ENCODE measurements around the gene MDM4.
"Not testable (repeated sequence)": the region's sequence is repeated elsewhere in the genome, so short reads cannot be mapped to it uniquely, and the experiment has no call there.

MDM4 gene

DNA sequence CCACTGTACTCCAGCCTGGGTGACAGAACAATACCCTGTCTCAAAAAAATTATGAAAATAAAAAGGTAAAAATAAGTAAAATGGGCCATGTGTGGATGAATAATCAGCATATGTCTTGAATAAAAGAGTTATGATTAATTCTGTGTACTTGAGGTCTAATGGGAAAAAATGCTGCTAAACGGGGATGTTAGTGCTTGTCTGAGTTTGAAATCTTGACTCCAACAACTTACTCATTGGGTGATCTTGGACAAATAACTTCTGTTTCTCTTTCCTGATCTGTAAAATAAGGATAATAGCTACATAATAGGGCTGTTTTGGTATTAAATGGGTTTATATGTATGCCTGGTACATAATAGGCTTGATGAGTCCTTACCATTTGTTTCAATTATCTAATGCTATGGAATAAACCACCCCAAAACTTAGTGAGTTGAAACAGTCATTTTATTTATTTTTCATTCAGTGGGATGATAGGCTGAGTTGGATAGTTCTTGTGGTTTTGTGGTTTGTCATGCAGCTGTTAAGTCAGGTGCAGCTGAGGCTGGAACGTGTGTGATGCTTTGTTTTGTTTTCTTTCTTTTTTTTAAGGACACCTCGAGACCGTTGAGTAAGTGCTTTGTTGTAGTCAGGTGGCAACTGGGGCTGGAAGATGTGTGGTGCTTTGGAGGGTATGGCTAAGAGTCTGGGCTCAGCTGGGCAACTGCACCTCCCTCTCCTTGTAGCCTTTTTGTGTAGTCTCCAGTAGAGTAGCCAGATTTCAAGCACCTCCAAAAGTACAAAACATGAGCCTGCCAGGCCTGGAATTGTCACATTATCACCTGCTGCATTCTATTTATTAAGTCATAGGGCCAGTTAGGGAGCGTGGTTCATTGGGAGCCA is 4.9 kb downstream of the MDM4 start:
- peak; percentile 30 to 32 for DNase-seq

DNA sequence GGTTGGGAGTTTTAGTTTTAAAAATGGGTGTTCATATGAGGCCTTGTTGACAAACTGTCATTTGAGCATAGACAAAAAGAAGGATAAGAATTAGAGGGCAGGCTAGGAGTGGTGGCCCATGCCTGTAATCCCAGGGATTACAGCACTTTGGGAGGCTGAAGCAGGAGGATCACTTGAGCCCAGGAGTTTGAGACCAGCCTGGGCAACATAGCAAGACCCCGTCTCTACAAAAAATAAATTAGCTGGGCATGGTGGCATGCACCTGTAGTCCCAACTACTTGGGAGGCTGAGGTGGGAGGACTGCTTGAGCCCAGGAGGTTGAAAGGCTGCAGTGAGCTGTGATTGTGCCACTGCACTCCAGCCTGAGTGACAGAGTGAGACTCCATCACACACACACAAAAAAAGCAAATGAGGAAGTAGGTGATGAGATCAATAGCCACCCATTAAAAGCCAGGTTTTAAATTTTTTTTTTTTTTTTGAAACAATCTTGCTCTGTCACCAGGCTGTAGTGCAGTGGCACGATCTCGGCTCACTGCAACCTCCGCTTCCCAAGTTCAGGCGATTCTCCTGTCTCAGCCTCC is 5.8 kb downstream of the MDM4 start:
- peak; percentile 5 to 20 for DNase-seq

DNA sequence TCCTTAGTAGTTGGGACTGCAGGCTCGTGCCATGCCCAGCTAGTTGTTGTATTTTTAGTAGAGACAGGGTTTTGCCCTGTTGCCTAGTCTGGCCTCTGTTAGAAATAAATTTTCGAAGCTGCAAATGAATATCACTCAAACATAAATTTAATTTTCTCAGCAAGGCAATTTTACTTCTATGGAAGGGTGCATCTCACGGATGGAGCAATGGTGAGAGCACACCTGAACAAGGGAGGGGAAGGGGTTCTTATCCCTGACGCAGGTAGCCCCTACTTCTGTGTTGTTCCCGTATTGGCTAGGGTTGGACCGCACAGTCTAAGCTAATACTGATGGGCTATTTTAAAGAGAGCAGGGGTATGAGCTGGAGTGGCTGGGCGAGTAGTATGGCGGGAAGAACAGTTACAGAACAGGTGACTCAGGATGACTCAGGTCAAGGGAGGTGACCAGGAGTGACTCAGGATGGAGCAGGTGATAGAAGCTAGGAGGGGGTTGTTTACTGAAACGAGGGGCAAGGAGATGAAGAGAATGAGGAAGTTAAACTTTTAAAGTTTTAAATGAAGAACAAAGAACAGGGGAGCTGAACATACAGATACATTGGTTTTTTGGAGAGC is 7.5 kb downstream of the MDM4 start:
- DNase-seq: peak; percentile 31 to 34

DNA sequence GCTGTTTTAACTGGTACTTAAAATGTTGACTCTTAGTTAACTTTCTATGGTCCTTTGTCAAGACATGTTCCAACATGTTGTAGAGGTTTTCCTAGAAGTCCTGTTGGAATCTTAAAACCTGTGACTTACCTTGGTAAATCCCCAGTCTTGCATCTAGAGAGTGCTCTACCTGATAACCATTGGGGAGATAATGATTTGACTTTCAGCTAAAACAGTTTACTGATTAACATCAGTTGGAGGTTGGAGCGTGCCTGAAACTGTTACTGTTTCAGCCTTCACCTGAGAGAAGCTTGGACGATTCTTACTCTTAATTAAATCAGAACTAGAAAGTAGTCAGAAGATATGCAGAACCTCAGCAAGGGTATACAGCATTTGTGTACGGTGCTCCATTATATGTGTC is 8.8 kb downstream of the MDM4 start:
- no peak for DNase-seq

DNA sequence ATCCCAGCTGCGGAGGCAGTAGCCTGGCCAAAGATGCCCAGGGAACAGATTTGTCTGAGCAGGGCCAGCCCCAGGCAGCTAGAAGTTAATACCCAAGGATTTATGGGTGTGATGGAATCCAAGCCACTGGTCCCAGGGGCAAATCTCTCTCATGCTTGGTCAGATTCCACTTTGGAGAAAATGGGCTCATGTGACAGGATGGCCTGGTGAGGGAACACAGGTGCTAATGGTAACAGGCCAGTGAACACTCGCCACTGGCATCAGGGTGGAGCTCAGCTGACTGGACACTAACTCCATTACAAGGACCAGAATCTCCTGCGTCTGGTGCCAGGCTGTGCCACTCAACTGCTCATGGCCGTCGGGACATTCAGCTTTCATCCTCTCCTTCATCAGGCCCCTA is 12.0 kb downstream of the MDM4 start:
- no peak for DNase-seq

DNA sequence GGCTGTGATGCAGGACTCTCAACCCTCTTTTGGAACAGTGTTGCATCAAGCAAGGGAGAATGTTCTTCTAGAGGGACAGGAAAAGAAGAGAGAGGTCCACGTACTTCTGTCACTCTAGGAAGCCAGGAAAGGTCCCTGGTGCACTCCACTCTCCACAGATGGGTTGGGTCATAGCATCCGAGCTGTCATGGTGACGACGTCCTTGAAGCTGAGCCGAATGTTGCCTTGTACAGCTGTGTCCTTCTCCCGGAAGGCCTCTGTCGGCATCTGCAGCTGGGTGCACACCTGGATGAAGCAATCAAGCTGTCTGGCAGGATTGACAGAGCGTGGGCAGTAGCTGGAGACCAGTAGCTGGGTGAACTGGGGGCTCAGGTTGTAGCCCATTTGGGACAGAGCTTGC is 12.5 kb downstream of the MDM4 start:
- no peak for DNase-seq

DNA sequence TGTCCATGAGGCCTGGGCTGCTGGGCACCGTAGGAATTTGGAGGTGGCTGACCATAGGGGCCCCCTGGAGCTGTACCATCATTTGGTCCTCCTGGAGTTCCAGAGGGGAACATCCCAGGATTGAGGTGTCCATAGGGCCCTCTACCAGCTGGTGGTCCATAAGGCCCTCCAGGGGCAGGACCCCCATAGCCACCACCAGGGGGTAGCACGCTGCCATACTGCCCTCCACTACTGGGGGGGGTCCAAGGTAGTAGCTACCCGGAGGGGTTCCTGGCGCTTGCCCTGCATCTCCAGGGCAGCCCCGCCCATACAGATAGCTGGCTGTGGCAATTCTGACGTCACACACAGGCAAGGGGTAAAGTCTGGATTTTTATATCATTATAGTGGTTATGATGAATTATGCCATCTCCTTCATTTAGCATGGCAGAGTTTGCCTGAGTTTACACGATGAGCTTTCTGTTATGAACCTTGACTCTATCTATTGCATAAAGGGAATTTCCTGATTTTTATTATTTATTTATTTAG is 13.2 kb downstream of the MDM4 start:
- DNase-seq: no peak

DNA sequence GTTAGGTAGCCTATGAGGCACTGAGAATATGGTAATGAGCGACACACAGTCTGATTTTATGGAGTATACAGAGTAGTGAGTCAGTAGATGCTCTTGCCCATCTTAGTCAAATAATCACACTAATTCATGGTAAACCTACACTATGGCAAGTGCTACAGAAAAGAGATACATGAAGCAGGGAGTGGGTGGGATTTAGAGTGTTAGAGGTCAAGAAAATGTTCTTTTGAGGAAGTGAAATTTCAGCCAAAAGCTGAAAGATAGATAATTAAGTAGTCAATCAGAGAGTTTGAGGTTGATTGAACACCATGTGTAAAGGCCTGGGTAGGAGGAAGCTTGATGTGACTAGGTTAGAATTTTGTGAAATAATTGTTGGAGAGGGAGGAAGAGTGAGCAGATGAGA is 14.7 kb downstream of the MDM4 start:
- no peak for DNase-seq

DNA sequence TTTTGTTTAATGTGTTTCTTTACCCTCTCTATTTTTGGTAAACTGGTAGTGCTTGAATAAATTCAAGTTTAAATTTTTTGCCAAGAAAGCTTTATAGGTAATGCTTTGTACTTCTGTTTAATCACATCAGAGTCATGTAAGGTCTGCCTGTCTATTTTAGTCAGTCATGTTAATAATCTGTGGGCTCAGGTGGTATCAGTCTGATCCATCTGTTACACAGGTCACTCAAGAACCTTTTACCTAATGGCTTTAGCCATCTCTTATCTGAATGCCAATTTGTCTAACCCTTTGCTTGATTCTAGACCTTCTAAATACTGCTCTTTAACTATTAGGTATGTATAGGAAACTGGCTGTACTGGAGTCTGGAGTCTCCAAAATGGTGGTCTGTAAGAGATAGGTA is 16.6 kb downstream of the MDM4 start:
- DNase-seq: no peak

DNA sequence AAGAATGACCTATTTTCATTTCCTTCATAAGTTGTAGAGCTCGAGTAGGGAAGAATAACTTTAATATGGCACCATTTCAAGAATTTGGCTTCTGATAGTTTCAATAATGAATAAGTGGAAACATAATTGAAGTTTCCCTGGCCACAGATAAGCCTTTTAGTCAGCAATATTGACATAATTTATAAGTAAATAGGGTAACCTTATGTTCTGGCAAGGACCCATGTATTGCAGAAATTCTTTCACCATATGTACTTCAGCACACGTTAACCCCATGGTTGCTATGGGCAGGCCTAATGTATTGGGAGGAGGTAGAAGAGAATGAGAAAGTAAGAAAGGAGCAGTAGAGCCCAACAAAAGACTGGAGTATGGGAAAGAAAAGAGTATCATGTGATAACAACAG is 25.4 kb downstream of the MDM4 start:
- DNase-seq: no peak

DNA sequence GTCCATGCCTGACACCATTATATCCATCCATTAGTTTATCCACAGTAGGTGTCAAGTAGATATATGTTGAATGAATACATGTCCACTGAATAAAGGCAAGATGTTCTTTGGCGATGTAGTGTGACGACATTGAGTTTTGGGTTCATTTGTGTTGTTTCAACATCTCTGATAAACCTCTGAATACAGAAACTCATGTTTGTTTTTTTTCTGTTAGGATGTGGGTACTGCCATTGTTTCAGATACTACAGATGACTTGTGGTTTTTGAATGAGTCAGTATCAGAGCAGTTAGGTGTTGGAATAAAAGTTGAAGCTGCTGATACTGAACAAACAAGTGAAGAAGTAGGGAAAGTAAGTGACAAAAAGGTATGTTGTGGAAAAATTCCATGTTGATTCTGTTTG is 28.1 kb downstream of the MDM4 start:
- no peak for DNase-seq

DNA sequence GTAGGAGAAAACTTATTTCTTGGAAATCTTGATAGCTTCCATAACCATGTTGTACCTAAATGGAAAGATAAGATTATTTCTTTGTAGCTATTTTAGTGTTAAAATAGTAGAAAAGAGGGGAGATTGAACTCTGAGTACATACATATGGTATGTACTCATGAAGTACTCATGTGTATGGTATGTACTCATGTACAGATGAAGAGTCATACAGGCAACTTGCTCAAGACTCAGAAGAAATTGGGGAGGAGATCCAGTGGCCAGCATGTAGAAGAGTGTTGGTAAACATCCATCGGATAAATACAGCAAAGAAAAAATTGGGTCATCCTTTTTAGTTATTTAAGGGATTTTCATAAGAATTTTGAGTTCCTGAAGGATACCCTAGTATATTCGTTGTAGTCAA is 29.0 kb downstream of the MDM4 start:
- no peak for DNase-seq

DNA sequence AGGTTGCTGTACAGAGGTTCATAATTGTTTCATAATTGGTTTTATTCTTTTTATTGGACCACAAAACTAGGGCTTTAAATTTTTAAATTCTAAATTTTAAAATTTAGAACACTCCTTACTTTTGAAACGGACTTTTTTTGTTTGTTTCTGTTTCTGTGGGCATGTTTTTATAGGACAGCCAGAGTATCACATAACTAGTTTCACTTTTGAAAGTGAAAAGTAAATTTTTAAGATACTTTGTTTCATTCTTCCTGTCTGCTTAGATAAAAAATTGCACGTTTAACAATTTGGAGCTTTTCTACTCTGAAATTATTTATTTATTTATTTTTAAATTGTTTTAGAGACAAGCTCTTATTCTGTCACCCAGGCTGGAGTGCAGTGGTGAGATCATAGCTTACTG is 29.7 kb downstream of the MDM4 start:
- no peak for DNase-seq

DNA sequence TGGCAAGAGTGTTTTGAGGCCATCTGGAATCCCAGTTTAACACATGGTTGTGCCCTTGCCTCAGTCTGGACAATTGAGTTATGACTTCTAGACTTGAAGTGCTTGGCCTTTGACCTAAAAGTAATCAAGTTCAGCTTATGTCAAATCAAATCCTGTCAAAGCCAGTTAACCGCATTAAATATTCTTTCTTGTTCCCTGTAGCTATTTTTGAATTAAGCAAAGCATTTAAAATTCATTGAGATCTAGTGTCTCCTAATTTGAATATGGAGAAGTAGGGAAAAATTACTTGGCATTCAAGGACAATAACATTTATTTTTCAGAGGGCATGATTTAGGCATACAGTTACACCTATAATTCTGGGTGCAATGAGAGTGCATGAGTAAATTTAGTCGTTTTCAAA is 32.1 kb downstream of the MDM4 start:
- no peak for DNase-seq

DNA sequence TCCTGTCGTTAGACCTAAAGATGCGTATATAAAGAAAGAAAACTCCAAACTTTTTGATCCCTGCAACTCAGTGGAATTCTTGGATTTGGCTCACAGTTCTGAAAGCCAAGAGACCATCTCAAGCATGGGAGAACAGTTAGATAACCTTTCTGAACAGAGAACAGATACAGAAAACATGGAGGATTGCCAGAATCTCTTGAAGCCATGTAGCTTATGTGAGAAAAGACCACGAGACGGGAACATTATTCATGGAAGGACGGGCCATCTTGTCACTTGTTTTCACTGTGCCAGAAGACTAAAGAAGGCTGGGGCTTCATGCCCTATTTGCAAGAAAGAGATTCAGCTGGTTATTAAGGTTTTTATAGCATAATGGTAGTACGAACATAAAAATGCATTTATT is 33.1 kb downstream of the MDM4 start:
- no peak for DNase-seq

DNA sequence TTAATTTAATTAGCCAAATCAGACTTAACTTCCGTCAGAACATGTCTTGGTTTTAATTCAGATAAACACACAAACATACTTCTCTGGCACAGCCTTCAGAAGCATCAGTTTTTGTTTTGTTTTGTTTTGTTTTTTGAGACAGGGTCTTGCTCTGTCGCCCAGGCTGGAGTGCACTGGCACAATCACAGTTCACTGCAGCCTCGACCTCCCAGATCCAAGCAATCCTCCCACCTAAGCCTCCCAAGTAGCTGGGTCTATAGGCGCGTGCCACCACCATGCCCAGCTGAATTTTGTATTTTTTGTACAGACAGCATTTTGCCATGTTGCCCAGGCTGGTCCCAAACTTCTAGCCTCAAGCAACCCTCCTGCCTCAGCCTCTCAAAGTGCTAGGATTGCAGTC is 34.7 kb downstream of the MDM4 start:
- DNase-seq: no peak

DNA sequence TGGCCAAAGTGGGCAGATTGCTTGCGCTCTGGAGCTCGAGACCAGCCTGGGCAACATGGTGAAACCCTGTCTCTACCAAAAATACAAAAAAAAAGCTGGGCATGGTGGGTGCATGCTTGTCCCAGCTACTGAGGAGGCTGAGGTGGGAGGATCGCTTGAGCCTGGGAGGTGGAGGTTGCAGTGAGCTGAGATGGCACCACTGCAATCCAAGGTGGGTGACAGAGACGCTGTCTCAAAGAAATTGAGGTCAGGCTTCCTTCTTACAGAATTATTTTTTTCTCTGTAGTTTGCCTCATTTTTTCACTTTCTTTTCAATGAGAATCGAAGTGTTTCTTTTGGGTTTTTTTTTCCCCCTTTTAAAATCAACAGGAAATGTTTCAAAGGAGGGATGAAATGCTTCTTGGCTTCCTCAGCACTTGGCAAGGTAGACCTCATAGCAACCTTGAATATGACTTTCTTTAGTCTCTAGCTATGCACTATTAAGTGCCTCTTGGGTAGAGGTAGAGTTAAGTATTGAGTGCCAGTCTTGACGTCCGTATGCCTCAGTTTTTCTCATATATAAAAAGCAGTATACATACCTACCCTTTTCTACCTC is 40.3 kb downstream of the MDM4 start:
- no peak for DNase-seq

DNA sequence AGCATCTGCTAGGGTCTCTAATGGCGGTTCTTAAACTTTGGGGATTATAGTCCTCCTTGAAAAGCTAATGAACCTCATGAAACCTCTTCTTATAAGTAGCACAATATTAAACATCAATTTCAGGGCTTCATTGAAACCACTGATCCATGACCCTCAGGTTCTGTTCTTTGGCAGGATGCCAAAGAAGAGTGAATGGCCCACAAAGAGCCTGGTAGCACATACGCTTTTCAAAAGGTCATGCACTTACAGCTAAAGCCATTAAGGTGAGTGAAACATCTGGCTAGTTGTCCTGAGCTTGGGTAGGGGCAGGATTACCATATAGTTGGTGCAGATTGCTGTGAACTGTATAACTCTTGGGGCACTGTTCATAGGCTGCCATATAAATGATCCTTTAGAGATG is 42.3 kb downstream of the MDM4 start:
- no peak for DNase-seq

DNA sequence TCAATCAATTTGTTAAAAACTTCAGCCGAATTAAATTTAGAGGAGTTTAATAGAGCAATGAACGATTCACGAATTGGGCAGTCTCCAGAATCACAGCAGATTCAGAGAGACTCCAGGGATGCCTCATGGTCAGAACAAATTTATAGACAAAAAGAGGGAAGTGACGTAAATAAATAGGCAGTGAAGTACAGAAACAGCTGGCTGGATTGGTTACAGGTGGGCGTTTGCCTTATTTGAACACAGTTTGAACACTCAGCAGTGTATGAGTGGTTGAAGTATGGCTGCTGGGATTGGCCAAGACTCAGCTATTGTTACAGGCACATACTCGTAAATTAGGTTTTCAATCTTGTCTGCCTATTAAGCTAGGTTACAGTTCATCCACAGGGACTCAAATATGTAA is 43.8 kb downstream of the MDM4 start:
- not testable (repeated sequence) for DNase-seq

DNA sequence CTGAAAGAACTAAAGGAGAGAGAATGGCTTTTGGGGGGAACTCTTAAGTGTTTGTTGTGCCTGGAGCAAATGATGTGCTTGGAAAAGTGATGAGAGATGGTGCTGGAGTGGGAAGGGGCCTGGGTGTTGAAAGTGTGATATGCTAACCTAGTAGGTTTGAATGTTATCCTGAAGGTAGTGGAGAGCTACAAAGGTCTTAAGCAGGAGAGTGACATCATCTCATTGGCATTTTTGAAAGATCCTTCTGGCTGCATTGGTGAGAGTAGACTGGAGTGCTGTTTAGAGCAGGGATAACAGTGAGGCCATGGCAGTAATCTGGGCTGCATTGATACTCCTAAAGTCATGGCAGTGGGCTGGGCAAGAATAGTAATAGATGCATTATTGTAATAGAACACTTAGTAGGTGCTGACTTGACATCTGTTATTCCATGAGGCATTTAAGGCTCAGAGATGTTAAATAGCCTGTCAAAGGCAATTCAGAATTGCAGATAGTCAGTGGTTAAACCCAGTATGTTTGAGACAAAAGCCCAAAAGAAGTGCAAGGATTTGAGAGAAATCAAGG is 44.5 kb downstream of the MDM4 start:
- no peak for DNase-seq

DNA sequence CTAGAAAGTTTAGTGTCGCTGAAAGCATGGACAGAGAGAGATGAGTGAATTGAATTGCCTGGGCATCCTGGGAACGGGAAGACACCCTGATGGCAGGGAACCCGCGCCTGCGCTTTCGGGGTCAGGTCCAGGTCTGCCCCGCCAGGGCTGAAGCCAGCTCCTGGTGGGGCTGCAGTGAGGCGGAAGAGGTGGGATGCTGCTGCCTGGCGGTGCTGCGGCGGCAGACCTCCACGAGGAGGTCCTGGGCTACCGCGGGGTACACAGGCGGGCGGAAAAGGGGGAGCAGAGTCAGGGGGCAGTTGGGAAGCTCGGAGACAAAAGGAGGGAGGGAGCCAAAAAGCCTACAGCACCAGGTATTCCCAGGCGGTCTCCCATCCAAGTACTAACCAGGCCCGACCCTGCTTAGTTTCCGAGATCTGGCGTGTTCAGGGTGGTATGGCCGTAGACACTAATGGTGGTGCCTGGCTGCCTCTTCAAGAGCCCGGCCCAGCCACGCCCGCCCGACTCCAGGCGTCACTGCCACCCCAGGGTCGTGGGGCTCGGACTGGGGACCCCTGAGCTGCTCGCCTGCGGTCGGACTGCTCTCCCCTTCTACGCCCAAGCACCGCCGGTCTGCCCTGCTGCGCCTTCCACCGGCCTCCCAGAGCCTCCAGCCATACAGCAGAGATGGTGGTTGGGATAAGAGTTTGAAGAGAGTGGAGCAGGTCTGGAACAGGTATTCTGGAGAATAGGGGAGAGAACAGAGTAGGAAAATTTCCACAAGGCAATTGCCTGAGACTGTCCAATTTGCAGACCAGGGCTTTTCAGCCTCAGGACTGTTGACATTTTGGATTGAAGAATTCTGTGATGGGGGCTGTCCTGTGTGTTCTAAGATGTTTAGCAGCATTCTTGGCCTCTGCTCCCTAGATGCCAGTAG is 46.1 kb downstream of the MDM4 start:
- no peak for DNase-seq

DNA sequence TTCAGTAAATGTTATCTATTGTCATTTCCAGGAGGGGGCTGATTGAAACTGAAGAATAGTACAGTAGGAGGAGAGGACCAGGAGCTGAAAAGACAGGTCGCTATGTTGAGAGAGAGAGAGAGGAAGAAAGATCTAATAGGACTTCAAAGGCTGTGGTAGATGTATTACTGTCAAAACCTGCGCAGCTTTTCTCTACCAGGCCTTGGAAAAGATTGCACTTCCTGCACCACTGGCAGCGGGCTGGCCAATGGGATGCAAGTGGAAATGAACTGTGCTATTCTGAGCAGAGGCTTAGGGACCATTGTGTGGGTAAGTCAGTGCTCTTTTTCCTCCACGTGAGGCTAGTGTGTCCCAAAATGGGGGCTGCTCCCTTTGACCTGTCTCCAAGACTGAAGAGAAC is 47.1 kb downstream of the MDM4 start:
- DNase-seq: no peak

All from Kasumi-1 (cell line).